Left lobe of liver (tissue), 2 donors: Measurements from ENCODE around the gene LY6G6F. TPM values are rescaled to one million over a fixed set of nuclear protein-coding genes. Genes with fewer than 3 reads are reported as not detected.

Experiments used
- ATAC-seq: fragments of 200-7000 bp; cut with Tn5 transposase; one replicate; pipeline ENCODE4 v1.9.1; 2020; ENCODE audit warnings: mild to moderate bottlenecking, moderate library complexity
- DNase-seq: peaks from one replicate; pipeline ENCODE4 v3.0.0-alpha.2; 2020; ENCODE audit warnings: low spot score
- total RNA-seq: library from RNA; stranded (reverse); gene quantifications from one replicate; pipeline ENCODE4 v1.2.1, GENCODE V29; 2021
- donor health status: DM: no; HTN: no; CAD: no; lungs with moderate emphysema.
- donor health status: DM: no; HTN: yes; CAD: no.

LY6G6F gene
- total RNA-seq, 1 donor from 2014 or later = not detected

DNA sequence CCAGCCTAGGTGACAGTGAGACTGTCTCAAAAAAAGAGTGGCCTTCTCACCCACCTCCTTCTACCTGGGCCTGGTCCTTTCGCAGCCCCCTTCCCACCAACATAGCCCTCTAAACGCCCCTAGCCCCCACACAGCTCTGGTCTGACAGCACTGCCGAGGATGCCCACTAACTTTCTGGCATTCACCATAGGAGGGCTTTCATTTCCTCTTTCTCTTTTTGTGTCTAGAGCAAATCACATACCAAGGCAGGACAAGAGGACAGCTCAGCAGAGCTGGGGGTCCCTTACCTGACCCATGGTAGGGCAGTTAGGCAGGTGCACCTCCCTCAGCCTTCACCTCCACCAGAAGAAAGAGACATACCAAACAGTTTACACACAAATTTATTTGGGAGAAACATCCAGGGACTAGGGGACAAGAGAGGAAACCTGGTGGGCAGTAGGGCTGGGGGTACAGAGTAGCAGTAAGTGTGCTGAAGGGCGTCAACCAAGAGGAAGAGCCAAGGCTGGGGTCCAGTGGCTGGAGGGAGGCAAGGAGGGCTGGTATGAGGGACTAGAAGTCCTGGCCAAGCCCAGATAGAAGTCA is 30.3 kb upstream of the LY6G6F start:
- ATAC-seq = no peak
- no peak for DNase-seq

- no peak for DNase-seq
- ATAC-seq = no peak
These were observed 29.8 kb upstream of the LY6G6F start for GRCh38 chr6:31676904-31677303.

GRCh38 chr6:31677955-31678354 is 28.7 kb upstream of the LY6G6F start:
- no peak for DNase-seq

GRCh38 chr6:31680226-31681134 is 26.2 kb upstream of the LY6G6F start, which contains the start of gene LY6G5C:
Gene LY6G5C, minus strand, starts transcription at chr6:31681067. Its CDS starts 694 bp downstream, at chr6:31680373.
- peak; percentile 80 for DNase-seq
- peak; percentile 87 for ATAC-seq

More at GRCh38 chr6:31677955-31678354, 28.7 kb upstream of the LY6G6F start:
- ATAC-seq = no peak

- DNase-seq (no peak), ATAC-seq (peak; percentile 55)
These were observed 25.5 kb upstream of the LY6G6F start for GRCh38 chr6:31681135-31681671.

GRCh38 chr6:31683591-31683990 is 23.1 kb upstream of the LY6G6F start:
- no peak for DNase-seq

GRCh38 chr6:31686483-31686882 is 20.2 kb upstream of the LY6G6F start:
- DNase-seq = no peak
- ATAC-seq = no peak

More at GRCh38 chr6:31683591-31683990, 23.1 kb upstream of the LY6G6F start:
- no peak for ATAC-seq

DNA sequence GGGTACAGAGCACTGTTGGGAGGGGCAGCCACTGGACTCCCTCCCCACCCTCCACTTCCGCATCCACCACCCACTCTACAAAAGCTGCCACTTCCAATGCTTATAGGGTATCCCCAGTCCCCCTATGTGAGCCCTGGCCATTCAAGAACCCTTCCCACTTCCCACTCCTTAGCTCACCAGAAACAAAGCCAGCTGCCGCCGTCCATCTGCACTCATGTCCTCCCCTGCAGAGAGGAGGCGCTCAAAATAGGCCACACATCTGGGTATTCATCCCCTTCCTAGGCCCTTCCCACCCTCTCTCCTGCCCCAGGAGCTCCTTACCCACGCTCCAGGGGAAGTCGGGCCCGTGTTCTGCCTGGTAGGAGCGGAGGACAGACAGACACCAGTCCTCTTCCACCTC is 19.3 kb upstream of the LY6G6F start:
- ATAC-seq = no peak

GRCh38 chr6:31687860-31688693 is 18.6 kb upstream of the LY6G6F start:
- ATAC-seq (no peak), DNase-seq (no peak)

More for the DNA sequence above, 19.3 kb upstream of the LY6G6F start:
- no peak for DNase-seq

DNA sequence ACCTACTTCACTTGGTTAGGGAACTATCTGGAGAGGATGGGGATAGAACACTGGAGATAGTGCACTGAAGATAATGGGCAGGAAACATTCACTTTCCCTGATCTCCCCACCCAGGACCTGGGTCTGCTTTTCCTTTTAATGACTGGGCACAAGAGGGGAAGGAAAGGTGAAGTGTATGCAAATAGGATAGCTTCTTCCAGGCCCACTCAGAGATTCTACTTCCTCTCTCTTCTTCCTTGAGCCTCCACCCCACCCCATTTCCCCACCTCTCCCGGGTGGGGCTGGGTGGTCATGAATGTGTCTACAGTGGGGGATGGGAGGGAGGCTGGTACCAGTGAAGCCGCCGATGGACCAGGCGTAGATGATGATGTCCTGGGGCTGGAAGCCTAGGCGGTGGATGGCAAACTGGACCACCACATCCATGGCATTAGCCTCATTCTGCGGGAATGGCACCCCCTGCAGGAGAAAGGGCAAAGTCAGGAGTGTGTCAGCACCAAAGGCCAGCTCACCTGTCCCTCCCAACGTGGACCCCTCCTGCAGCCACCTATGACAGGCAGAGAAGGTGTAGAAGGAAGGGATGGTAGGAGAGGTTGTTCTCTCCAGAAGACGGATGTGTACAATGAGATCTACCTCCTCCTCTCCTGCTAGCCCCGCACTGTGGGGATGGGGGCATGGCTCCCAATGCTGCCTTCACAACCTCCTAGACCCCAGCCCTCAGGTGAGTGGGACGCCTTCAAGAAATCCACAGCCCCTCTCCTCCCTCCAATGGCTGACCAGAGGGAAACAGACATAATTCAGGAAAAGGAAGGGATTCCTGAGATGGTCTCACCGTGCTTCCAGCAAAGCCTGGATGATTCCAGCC is 17.2 kb upstream of the LY6G6F start:
- ATAC-seq (peak; percentile 20), DNase-seq (no peak)

DNA sequence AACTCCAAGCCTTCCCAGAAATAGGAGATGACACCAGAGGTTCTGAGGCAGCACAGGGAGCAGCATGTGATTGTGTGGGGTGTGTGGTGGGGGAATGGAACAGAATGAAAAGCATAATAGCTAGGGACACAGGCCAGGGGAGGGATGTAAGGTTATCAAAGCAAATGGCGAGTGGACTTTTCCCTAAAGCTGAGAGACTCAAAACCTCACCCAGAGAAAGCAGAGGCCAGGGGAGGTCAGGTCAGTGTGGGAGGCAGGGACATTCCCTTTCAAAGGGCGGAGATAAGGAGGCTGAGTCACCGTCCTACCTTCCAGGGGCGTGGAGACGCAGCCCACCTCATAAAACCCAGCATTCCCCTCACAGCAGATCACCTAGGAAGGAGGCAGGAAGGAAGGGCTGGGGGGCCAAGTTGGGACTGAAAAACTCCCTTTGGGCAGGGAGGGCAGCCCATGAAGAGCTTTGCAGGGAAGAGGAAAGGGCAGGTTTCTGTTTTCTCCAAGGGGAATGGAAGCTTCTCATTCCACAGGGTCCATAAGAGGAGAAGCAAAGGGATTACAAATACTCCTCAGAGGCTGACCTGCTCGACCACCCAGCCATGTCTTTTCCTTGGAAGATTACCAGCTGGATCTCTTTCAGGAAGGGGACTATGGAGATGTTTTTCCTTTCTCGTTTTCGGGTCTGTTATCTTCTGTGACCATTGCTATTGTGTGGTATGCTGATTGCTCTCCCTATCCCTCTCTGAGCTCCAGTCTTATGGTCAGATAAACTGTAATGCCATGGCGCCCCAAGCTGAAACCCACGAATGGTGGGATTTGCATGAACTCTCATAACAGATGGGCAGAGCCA is 16.2 kb upstream of the LY6G6F start:
- DNase-seq = no peak
- no peak for ATAC-seq

GRCh38 chr6:31691078-31691463 is 15.6 kb upstream of the LY6G6F start:
- no peak for ATAC-seq
- no peak for DNase-seq

DNA sequence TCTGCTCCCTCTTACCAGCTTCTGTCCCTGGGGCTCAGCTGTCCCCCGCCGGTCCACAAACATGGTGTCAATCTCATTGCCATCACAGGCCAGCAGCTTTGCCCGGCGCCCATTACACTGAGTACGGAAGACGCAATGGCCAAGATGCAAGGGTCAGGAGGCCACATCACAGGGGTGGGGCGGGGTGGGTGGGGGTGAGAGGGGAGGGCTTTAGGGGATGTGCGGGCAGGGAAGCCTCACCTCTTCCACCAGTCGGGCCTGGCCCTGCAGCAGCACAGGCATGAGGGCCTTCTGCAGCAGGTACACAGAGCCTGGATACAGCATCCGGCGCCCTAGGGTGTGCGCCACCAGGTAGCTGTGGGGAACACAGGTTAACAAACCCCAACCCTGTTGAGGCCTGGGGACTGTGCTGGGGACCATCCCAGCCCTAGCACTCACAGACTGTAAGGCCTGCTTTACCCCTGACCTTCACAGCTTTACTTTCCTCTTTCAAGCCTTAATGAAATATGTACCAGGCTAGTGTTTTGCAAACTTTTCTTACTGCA is 15.0 kb upstream of the LY6G6F start:
- ATAC-seq = no peak
- DNase-seq = no peak

DNA sequence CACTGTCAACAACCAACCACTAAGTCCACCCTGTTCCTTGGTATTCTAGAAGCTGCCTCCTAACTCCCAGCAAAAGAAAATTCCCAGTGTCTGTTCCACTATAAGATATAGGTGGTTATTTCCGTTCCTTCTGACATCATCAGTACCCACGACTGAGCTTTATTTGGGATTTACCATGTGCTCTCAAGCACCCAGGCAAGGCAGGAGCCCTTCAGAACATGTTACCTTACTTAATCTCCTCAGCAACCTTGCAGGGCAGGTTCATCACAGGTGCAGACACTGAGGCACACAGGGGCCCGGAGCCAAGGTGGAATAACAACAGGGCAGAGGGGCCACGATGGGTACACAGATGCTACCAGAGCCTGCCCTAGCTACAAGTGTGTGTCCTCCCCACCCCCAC is 14.3 kb upstream of the LY6G6F start:
- DNase-seq (no peak), ATAC-seq (no peak)

GRCh38 chr6:31692886-31693285 is 13.8 kb upstream of the LY6G6F start:
- ATAC-seq = no peak
- no peak for DNase-seq

DNA sequence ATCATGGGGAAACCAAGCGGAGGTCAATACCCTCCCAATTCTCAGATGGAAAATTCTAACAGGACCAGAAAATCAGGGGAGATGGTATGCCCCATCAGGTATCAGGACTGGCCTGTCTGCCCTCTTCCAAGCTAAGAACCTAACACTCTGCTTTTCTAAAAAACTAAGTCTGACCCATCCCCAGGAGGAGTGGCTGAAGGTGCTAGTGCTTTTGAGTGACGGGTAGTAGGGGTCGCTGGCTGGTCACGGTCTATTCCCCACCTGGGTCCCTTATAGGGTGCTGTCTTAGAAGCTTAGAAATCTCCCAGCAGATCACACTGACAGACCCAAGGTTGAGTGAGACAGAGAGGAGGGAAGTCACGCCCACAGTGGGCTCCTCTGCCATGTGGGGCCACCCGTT is 13.1 kb upstream of the LY6G6F start:
- ATAC-seq (no peak), DNase-seq (no peak)

- ATAC-seq = no peak
These were observed 9.1 kb upstream of the LY6G6F start for GRCh38 chr6:31697555-31697954.

GRCh38 chr6:31700740-31701401 is 5.8 kb upstream of the LY6G6F start:
- no peak for DNase-seq
- ATAC-seq = no peak

More at GRCh38 chr6:31697555-31697954, 9.1 kb upstream of the LY6G6F start:
- no peak for DNase-seq
